Stimulated activated naive B cell treated with anti-CD40 and anti-IgM and Interleukin-4, amounts not matched to agents 10 μg/mL and 1 μg/mL and 100 μg/mL, for 72 hours (primary cell): Measurements from ENCODE around the gene PLOD1.
A peak's percentile ranks its signal among the peaks of the same experiment; 100 is the strongest.

ENCODE experiments used
- ATAC-seq, 2 donors: fragments of 150-1000 bp; cut with Tn5 transposase; replicated peaks; 2 replicates each; pipeline ENCODE4 v1.10.0; 2021; ENCODE audit warnings: moderate library complexity in 1 of 2
- DNase-seq: peaks from one replicate; pipeline ENCODE4 v3.0.0; 2021
- H3K27ac Mint-ChIP-seq: one replicate; pipeline ENCODE4 v1.8.0; 2022; ENCODE audit warnings: mild to moderate bottlenecking, mixed read lengths
- H3K27me3 Mint-ChIP-seq, 2 donors: one replicate each; pipeline ENCODE4 v1.8.0; 2022; ENCODE audit warnings: mixed read lengths in 2 of 2
- H3K36me3 Mint-ChIP-seq, 2 donors: one replicate each; pipeline ENCODE4 v1.8.0; 2022; ENCODE audit warnings: mixed read lengths in 2 of 2, mild to moderate bottlenecking in 1 of 2
- H3K4me1 Mint-ChIP-seq, 2 donors: one replicate each; pipeline ENCODE4 v1.8.0; 2022; ENCODE audit warnings: mixed read lengths in 2 of 2, mild to moderate bottlenecking in 1 of 2
- H3K4me3 Mint-ChIP-seq, 2 donors: one replicate each; pipeline ENCODE4 v1.8.0; 2022; ENCODE audit warnings: mild to moderate bottlenecking in 2 of 2, mixed read lengths in 2 of 2, moderate library complexity in 1 of 2
- H3K9me3 Mint-ChIP-seq, 2 donors: one replicate each; pipeline ENCODE4 v1.8.0; 2022; ENCODE audit warnings: mixed read lengths in 2 of 2, mild to moderate bottlenecking in 1 of 2

The PLOD1 gene

GRCh38 chr1:12019858-12020509 lies 85.5 kb downstream of the PLOD1 start:
- ATAC-seq (peak; percentile 4 to 5), DNase-seq (no peak)
- Mint-ChIP-seq H3K4me1 (peaks cover 0 to 10% of the 10 kb centered on the region in 2 donors), H3K36me3 (peaks cover 18 to 20% of the 10 kb centered on the region in 2 donors), H3K27ac (peak overlapping the region; percentile 95), H3K9me3 (no peaks in the 10 kb centered on the region), H3K27me3 (no peaks in the 10 kb centered on the region), H3K4me3 (peak overlapping the region; percentile 88 to 90)

GRCh38 chr1:12021616-12022015 lies 87.1 kb downstream of the PLOD1 start:
- Mint-ChIP-seq H3K9me3 (no peaks in the 10 kb centered on the region), H3K4me3 (no peak overlapping the region), H3K27ac (no peak overlapping the region), H3K4me1 (peaks cover 4 to 10% of the 10 kb centered on the region in 2 donors), H3K27me3 (no peaks in the 10 kb centered on the region), H3K36me3 (peaks cover 31 to 32% of the 10 kb centered on the region in 2 donors)
- DNase-seq (no peak), ATAC-seq (no peak)

DNA sequence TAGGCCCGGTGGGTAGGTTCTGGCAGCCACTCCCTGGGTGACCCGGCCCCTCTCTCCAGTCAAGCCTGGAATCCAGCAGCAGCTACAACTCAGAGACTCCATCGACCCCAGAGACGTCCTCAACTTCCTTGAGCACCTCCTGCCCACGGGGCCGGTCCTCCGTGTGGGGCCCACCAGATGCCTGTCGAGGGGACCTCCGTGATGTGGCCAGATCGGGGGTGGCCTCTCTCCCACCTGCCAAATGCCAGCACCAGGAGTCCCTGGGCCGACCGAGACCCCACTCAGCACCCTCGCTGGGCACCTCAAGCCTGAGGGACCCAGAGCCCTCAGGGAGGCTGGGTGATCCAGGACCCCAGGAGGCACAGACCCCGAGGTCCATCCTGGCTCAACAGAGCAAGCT lies 87.5 kb downstream of the PLOD1 start:
- H3K36me3 Mint-ChIP-seq, result peaks cover 34 to 36% of the 10 kb centered on the region in 2 donors
- ATAC-seq (no peak), DNase-seq (no peak)
- no peak overlapping the region for H3K4me3 Mint-ChIP-seq
- H3K27me3 Mint-ChIP-seq, result no peaks in the 10 kb centered on the region
- H3K27ac Mint-ChIP-seq, result no peak overlapping the region
- H3K9me3 Mint-ChIP-seq, result no peaks in the 10 kb centered on the region
- peaks cover 5 to 10% of the 10 kb centered on the region in 2 donors for H3K4me1 Mint-ChIP-seq
